Superior temporal gyrus (tissue), 1 donor: ENCODE data around the gene ATG10.
A peak's percentile ranks its signal among the peaks of the same experiment; 100 is the strongest.

Source experiments
- DNase-seq: peaks from one replicate; pipeline ENCODE4 v3.0.0-alpha.2; 2016; ENCODE audit errors: extremely low spot score

The ATG10 gene

DNA sequence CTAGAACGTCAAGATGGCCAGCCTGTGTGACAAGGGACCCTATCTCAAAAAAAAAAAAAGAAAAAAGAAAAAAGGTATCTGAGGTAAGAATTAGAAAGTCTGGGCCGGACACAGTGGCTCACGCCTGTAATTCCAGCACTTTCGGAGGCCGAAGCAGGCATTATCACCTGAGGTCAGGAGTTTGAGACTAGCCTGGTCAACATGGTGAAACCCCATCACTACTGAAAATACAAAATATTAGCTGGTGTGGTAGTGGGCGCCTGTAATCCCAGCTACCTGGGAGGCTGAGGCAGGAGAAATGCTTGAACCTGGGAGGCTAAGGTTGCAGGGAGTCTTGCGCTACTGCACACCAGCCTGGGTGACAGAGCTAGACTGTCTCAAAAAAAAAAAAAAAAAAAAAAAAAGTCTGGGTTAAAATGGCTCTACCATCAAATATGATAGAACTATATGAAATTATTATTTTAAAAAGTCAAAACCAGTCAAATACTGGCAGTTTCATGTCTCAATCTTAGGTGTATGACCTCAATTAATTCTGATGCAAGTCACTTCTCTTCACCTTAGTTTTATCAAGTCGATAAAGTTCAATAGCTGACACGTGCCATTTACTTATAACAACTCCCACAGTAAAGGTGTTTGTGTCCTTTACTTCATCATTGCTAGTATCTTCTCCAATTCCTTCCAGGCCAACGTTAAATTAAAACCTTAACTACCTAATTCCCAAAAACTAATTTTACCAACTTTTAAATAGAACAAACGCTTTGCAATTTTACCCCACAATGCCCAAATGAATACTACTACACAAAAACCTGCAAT, 305.2 kb downstream of the ATG10 start:
- DNase-seq, result no peak

DNA sequence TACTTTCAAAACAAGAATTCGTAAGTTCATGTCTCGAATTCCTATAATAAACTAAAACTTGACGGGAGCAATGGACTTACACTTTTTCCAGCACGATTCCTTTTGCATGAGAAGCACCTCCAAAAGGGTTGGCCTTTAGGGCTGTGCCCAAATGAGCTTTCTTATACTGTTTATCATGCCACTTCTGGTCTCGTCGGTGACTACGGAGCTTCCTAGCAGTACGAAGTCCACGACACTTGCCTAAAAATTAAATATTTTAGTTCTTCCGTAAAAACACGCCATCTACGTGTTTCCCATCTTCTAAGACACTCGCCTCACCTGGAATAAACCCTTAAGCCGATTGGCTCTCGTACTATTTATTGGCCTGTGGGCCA, 305.8 kb downstream of the ATG10 start:
- no peak for DNase-seq

- peak; percentile 98 for DNase-seq
Observed at GRCh38 chr5:82277987-82278710, 306.3 kb downstream of the ATG10 start, which contains the start of gene RPS23. Gene RPS23, minus strand, starts transcription at chr5:82278354. Its CDS starts 31 bp downstream, at chr5:82278323.

GRCh38 chr5:82278711-82279370, 307.0 kb downstream of the ATG10 start:
- no peak for DNase-seq

GRCh38 chr5:82283893-82284292, 312.1 kb downstream of the ATG10 start:
- no peak for DNase-seq

- DNase-seq, result no peak
Observed at GRCh38 chr5:82285206-82285605, 313.4 kb downstream of the ATG10 start.

DNA sequence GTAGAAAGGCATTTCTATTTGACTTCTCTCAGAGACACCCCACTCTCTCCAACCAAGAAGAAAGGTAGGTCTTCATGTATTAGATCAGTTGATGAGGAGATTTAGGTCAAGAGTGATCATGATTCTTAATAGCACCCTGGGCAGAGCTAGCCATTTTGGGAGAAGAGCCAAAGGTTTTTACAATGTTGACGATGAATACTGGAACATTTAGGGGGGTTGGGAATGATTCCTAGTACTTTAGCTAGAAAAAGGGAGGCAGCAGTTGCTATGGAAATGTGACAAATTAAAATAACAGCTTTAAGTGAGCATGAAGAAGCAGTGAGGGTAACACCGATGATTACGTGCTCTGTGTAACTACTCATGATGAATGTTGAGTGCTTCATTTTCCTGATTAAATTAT, 315.8 kb downstream of the ATG10 start:
- DNase-seq, result peak; percentile 57

DNA sequence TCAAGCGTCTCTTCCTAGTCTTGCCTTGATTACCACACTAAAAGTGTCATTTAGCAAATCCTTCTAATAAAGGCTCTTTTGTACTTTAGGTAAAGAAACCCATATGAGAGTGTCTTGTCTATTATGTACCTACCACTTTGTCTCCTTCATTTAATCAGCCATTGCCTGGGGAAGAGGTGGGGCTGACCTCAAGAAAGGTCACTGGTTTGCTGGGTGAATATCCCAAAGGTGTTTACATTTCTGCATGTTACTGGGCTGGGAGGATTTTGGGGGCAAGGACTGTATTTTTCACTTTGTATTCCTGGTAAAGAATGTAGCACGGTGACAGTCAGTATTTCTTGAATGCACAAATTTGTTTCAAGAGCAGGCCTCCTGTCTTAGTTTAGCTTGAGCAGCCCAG, 318.2 kb downstream of the ATG10 start:
- DNase-seq, result no peak

DNA sequence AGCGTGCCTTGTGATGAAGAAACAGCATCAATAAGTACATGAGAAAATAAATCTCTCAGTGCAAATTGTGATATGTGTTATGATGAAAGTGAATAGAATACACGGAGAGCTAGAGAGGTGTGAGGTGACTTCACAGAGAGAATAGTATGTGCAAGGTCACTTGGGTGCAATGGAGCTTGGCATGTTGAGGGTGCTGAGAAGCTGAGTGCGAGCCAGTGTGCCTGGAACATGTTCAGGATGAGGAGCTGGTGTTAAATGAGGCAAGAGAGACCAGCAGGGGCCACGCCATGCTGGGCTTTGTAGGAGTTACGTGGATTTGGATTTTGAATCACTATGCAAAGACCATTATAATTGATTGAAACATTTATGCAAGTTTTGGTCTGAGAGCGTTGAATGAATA, 319.1 kb downstream of the ATG10 start:
- no peak for DNase-seq

GRCh38 chr5:82291420-82291819, 319.6 kb downstream of the ATG10 start:
- no peak for DNase-seq

DNA sequence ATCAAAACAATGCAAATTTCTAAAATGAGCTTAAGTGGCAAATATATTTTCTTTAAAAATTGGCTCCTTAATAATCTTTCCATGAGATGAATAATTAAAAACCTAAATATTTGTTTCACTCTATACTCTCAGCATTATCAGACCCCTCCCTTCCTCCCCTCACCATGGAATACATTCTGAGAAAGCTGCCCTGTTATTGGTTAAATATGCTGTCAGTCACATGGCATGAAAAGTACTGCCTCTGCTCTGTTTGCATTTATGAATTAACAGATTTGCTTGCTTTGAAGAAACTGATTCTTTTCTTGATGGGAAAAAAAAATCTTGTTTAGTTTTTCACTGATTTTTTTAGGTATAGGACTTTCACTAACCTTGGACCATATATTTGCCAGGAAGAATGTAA, 323.3 kb downstream of the ATG10 start:
- no peak for DNase-seq

DNA sequence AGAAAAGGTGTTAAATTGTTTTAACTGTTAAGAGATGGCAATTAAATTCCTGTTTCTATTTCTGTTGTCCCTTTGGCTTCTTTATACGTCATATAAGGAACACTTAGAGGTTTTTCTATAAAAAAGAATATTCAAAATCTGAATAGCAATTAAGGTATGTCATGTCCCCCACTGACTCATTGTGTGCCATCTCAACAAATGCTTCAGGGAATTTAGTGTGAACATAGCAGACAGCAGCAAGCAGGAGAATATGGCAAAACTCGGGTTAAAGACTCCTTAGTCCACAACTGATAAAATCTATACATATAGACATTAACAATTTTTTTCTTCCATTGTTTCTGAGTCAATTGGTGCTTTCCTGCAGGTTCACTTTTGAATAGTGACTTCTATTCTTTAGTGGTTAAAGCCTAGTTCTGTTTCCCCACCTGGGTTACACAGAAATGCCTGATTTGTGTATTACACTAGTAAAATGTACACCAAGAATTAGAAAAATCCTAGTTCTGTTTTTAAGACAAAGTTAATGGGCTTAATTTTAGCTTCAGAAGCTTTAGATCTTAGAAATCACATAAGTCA, 324.2 kb downstream of the ATG10 start:
- DNase-seq, result no peak

GRCh38 chr5:82296929-82297328, 325.1 kb downstream of the ATG10 start:
- DNase-seq, result no peak

DNA sequence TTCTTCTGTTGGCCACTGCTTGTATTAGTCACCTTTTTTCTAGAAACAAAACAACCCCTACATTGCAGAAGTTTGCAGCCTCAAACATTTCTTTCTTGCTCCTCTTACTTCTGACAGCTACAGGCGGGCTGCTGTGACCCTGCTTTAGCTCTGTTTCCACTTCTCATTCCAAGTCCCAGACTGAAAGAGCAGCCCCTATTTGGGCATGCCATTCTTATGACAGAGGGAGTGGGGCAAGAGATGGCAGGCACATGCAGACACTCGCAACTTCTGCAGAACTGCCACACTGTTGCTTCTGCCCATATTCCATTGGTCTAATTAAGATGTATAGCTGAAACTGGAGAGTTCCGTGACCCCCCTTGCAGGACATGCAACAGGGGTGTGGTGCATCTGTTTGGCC, 325.9 kb downstream of the ATG10 start:
- DNase-seq, result no peak

DNA sequence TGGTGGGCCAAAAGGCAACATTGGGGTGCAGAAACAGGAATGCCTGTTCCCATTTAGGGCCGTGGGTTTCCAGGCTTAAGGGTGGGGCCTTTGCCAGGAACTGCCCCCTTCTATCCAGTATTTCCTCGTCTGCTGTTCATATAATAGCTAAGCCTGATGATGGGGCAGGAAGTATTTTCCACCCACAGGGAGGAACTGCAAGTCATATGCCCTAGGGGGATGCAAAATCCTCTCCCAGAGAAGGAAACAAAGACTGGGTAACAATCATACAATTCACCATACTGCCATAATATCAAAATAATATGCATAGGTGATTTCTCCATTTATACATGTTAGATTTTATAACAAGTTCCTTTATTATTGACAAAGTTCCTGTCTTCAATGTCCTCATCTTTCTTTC, 326.8 kb downstream of the ATG10 start:
- no peak for DNase-seq

DNA sequence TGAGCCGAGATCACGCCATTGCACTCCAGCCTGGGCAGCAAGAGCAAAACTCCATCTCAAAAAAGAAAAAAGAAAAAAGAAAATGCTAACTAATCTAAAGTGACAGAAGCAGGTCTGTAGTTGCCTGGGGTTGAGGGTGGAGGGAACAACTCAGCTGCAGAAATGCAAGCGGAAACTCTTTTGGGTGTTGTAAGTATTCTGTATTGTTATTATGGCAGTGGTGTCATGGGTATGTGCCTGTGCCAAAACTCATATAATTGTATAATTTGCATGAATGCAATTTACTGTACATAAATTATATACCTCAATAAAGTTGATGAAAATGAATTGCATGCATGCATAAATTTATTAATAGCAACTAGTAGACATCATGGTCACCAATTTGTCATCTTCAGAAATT, 329.4 kb downstream of the ATG10 start:
- DNase-seq, result no peak
